GM12872 (cell line): Measurements from ENCODE around the gene CEP350.

Experiments
- CTCF ChIP-seq: IDR thresholded peaks from 3 replicates; pipeline ENCODE4 v1.5.1; 2011; ENCODE audit warnings: low read depth, mild to moderate bottlenecking, low read length, moderate library complexity; ENCODE audit not compliant: insufficient read depth

CEP350 gene

GRCh38 chr1:180031664-180032063, 77.1 kb downstream of the CEP350 start:
- no peak for TF ChIP-seq CTCF

- TF ChIP-seq CTCF = no peak
Measured at GRCh38 chr1:180033390-180033789, 78.8 kb downstream of the CEP350 start.

- TF ChIP-seq CTCF = no peak
Measured at GRCh38 chr1:180040034-180040433, 85.4 kb downstream of the CEP350 start.

GRCh38 chr1:180041582-180041981, 87.0 kb downstream of the CEP350 start:
- TF ChIP-seq CTCF = no peak

- TF ChIP-seq CTCF = no peak
Measured at GRCh38 chr1:180042988-180043622, 88.5 kb downstream of the CEP350 start.

- no peak for TF ChIP-seq CTCF
Measured at GRCh38 chr1:180043785-180044184, 89.2 kb downstream of the CEP350 start.

- TF ChIP-seq CTCF = no peak
Measured at GRCh38 chr1:180046674-180047073, 92.1 kb downstream of the CEP350 start.
